Measurements from ENCODE around the gene RNU4-1. TPM values are rescaled to one million over a fixed set of nuclear protein-coding genes. Genes with fewer than 3 reads are reported as not detected.

RNU4-1 gene
- total and polyA plus RNA-seq, 8 donors: 1.8 to 3,518 (median 3,185) TPM; not detected in 5

- Histone ChIP-seq H3K27me3 (no peaks in the 10 kb centered on the region), H3K4me3 (peak within 1 kb of the TSS; percentile 80 to 84), H3K9me3 (no peaks in the 10 kb centered on the region), H3K36me3 (no peaks in the 10 kb centered on the region), H3K27ac (peak within 1 kb of the TSS; percentile 84 to 91), H3K4me1 (peaks cover 32 to 64% of the 10 kb centered on the region in 2 donors)
- intact Hi-C loops (cut with DNase I): loop anchor here (5.0 kb wide), 1 partner anchor 38 kb away; no protein-coding TSS in a partner anchor
- DNase-seq (peak; percentile 73 to 97 (median 90)), ATAC-seq (peak; percentile 95)
- peak; percentile 80 to 94 for TF ChIP-seq CTCF (IDR thresholded peaks at IDR 0.05)
Measured at GRCh38 chr12:120265473-120266179, 27.4 kb downstream of the RNU4-1 start, which contains the start of gene PXN. Gene PXN (minus strand): TSS chr12:120265730. CDS start chr12:120265629, 101 bp downstream.

GRCh38 chr12:120264904-120265472 is 28.0 kb downstream of the RNU4-1 start:
- DNase-seq: no peak
- intact Hi-C loops (cut with DNase I): loop anchor here (5.0 kb wide), 1 partner anchor 38 kb away; no protein-coding TSS in a partner anchor
- Histone ChIP-seq H3K4me1 (peaks cover 32 to 70% of the 10 kb centered on the region in 2 donors), H3K27me3 (no peaks in the 10 kb centered on the region), H3K36me3 (no peaks in the 10 kb centered on the region), H3K9me3 (no peaks in the 10 kb centered on the region), H3K4me3 (peak overlapping the region; percentile 80 to 84), H3K27ac (peak overlapping the region; percentile 84 to 91)
- TF ChIP-seq CTCF (IDR thresholded peaks at IDR 0.05): no peak
- ATAC-seq: no peak

GRCh38 chr12:120264086-120264903 is 28.7 kb downstream of the RNU4-1 start:
- intact Hi-C loops (cut with DNase I): no loop called here
- peaks cover 32 to 77% of the 10 kb centered on the region in 2 donors for H3K4me1 ChIP-seq
- H3K36me3 ChIP-seq: no peaks in the 10 kb centered on the region
- H3K9me3 ChIP-seq: no peaks in the 10 kb centered on the region
- TF ChIP-seq CTCF (IDR thresholded peaks at IDR 0.05): no peak
- H3K27me3 ChIP-seq: no peaks in the 10 kb centered on the region
- ATAC-seq (no peak), DNase-seq (no peak)
- peak overlapping the region; percentile 84 to 91 for H3K27ac ChIP-seq
- peak overlapping the region; percentile 80 to 84 for H3K4me3 ChIP-seq

- peaks cover 32 to 83% of the 10 kb centered on the region in 2 donors for H3K4me1 ChIP-seq
- DNase-seq (no peak), ATAC-seq (no peak)
- intact Hi-C loops (cut with DNase I): no loop called here
- no peaks in the 10 kb centered on the region for H3K27me3 ChIP-seq
- TF ChIP-seq CTCF (IDR thresholded peaks at IDR 0.05): no peak
- H3K9me3 ChIP-seq: no peaks in the 10 kb centered on the region
- peak overlapping the region; percentile 84 to 91 for H3K27ac ChIP-seq
- H3K4me3 ChIP-seq: peak overlapping the region; percentile 80 to 84
- no peaks in the 10 kb centered on the region for H3K36me3 ChIP-seq
Measured at GRCh38 chr12:120263748-120264085, 29.3 kb downstream of the RNU4-1 start.
